ENCODE results near the gene TOP1.

- TF ChIP-seq EZH2phosphoT487 (IDR thresholded peaks at IDR 0.05; ENCODE audit: borderline replicate concordance, low read length) (no peak), CTCF (conservative IDR thresholded peaks at IDR 0.05; ENCODE audit: low read depth, low read length) (no peak), EZH2 (IDR thresholded peaks at IDR 0.05; ENCODE audit: low read length, unreplicated experiment) (no peak)
Observed at GRCh38 chr20:41054070-41054846, 25.6 kb downstream of the TOP1 start.

Measured in PC-3 (cell line).